ENCODE data around the gene CDKN1C. TPM values are rescaled to one million over a fixed set of nuclear protein-coding genes. Genes with fewer than 3 reads are reported as not detected.
A peak's percentile ranks its signal among the peaks of the same experiment; 100 is the strongest.

CDKN1C gene
- total and polyA plus RNA-seq, 7 experiments from 2014 or later, result 0.35 to 36.0 (median 3.9) TPM

DNA sequence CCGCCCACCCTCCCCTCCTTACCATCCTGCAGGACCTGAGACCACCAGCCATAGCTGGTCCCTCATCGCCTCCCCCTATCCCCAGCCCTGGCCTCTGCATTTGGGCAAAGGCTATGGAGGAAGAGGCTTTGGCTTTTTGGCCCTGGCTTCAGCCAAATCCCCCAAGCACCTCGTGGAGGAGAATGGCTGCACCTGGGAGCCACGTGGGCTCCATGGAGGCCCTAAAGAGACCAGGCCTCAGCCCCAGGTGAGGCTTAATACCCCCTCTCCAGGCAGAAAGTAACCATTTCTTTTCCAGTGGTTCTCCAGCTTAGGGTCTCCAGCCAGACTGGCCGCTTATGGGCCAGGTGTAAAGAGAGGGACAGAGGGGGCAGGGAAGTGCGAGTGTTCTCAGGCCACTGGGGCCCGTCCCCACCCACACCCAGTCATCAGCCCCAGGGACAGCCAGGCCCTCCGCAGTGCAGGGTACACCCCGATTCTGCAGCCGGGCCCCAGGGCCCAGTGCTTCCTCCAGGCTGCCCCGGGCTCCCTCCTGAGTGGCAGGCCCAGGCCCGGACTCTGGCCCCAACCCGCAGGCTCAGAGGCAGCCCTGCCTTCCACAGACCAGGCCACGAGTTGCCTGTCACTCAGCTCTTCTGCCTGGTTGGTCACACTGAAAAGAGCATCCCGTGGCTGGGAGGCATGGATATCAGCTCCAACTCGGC lies 26.4 kb downstream of the CDKN1C start:
- no peak overlapping the region for H3K27ac ChIP-seq (ENCODE audit: low read depth, low read length)
- Mint-ChIP-seq H3K4me1 (peaks cover 0 to 5% (median 0%) of the 10 kb centered on the region in 7 donors), H3K27me3 (peaks cover 15 to 32% (median 28%) of the 10 kb centered on the region in 5 donors), H3K27ac (no peak overlapping the region), H3K9me3 (peaks cover 0 to 5% (median 0%) of the 10 kb centered on the region in 11 donors), H3K4me3 (no peak overlapping the region), H3K36me3 (no peaks in the 10 kb centered on the region)
- no peak overlapping the region for H3K4me3 ChIP-seq (ENCODE audit: low read length)
- H3K36me3 ChIP-seq (ENCODE audit: control insufficient read depth in 2 of 3, insufficient read depth in 3 of 3, low read length in 3 of 3), result no peaks in the 10 kb centered on the region
- ChIA-PET POLR2A (no interaction called here), CTCF (no interaction called here)
- ATAC-seq (no peak), DNase-seq (no peak)
- no peaks in the 10 kb centered on the region for H3K4me1 ChIP-seq (ENCODE audit: control insufficient read depth in 2 of 2, insufficient read depth in 2 of 2, low read length in 2 of 2)
- intact Hi-C loops (cut with micrococcal nuclease), result no loop called here
- H3K27me3 ChIP-seq (ENCODE audit: control insufficient read depth in 2 of 2, insufficient read depth in 2 of 2, low read length in 2 of 2), result no peaks in the 10 kb centered on the region
- H3K9me3 ChIP-seq (ENCODE audit: control insufficient read depth in 2 of 3, low read length in 3 of 3), result no peaks in the 10 kb centered on the region

DNA sequence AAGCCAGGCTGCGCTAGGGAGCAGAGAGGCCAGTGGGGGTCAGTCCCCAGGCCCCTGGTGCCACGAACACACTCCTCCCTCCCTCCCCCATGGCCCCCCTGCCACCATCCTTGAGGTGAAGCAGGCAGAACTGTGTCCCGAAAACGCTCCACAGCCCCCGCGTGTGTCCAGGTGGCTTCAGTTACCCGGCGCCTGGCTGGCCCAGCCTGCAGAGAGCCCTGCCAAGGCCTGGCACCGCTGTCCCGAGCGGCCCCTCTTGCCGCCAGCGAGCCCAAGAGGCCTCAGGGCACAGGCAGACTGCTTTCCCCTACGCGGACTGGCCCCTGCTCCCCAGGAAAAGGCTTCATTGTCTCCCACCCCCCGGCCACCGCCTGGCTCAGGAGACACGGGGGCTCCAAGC lies 27.7 kb downstream of the CDKN1C start:
- Mint-ChIP-seq H3K4me3 (no peak overlapping the region), H3K4me1 (no peaks in the 10 kb centered on the region), H3K36me3 (no peaks in the 10 kb centered on the region), H3K27ac (no peak overlapping the region), H3K9me3 (peaks cover 0 to 2% (median 0%) of the 10 kb centered on the region in 11 donors), H3K27me3 (peaks cover 9 to 23% (median 18%) of the 10 kb centered on the region in 5 donors)
- Histone ChIP-seq H3K4me1 (ENCODE audit: control insufficient read depth in 2 of 2, insufficient read depth in 2 of 2, low read length in 2 of 2) (no peaks in the 10 kb centered on the region), H3K27ac (ENCODE audit: low read depth, low read length) (no peak overlapping the region), H3K4me3 (ENCODE audit: low read length) (no peak overlapping the region), H3K36me3 (ENCODE audit: control insufficient read depth in 2 of 3, insufficient read depth in 3 of 3, low read length in 3 of 3) (no peaks in the 10 kb centered on the region), H3K27me3 (ENCODE audit: control insufficient read depth in 2 of 2, insufficient read depth in 2 of 2, low read length in 2 of 2) (no peaks in the 10 kb centered on the region), H3K9me3 (ENCODE audit: control insufficient read depth in 2 of 3, low read length in 3 of 3) (no peaks in the 10 kb centered on the region)
- DNase-seq (no peak), ATAC-seq (no peak)
- intact Hi-C loops (cut with micrococcal nuclease), result no loop called here
- ChIA-PET POLR2A (no interaction called here), CTCF (no interaction called here)

GRCh38 chr11:2857276-2857675 lies 28.3 kb downstream of the CDKN1C start:
- H3K4me3 Mint-ChIP-seq, result no peak overlapping the region
- no peaks in the 10 kb centered on the region for H3K36me3 ChIP-seq (ENCODE audit: control insufficient read depth in 2 of 3, insufficient read depth in 3 of 3, low read length in 3 of 3)
- H3K27me3 ChIP-seq (ENCODE audit: control insufficient read depth in 2 of 2, insufficient read depth in 2 of 2, low read length in 2 of 2), result no peaks in the 10 kb centered on the region
- intact Hi-C loops (cut with micrococcal nuclease), result no loop called here
- no peaks in the 10 kb centered on the region for H3K36me3 Mint-ChIP-seq
- no peaks in the 10 kb centered on the region for H3K4me1 ChIP-seq (ENCODE audit: control insufficient read depth in 2 of 2, insufficient read depth in 2 of 2, low read length in 2 of 2)
- H3K27me3 Mint-ChIP-seq, result peaks cover 9 to 23% (median 18%) of the 10 kb centered on the region in 5 donors
- H3K4me3 ChIP-seq (ENCODE audit: low read length), result no peak overlapping the region
- no peaks in the 10 kb centered on the region for H3K9me3 ChIP-seq (ENCODE audit: control insufficient read depth in 2 of 3, low read length in 3 of 3)
- H3K27ac ChIP-seq (ENCODE audit: low read depth, low read length), result no peak overlapping the region
- H3K9me3 Mint-ChIP-seq, result peaks cover 0 to 2% (median 0%) of the 10 kb centered on the region in 11 donors
- H3K4me1 Mint-ChIP-seq, result no peaks in the 10 kb centered on the region
- ATAC-seq, result no peak
- ChIA-PET POLR2A (no interaction called here), CTCF (no interaction called here)
- H3K27ac Mint-ChIP-seq, result no peak overlapping the region
- DNase-seq, result no peak

GRCh38 chr11:2855162-2855561 lies 30.4 kb downstream of the CDKN1C start:
- no peak for ATAC-seq
- H3K36me3 ChIP-seq (ENCODE audit: control insufficient read depth in 2 of 3, insufficient read depth in 3 of 3, low read length in 3 of 3), result no peaks in the 10 kb centered on the region
- ChIA-PET POLR2A (no interaction called here), CTCF (no interaction called here)
- Mint-ChIP-seq H3K4me3 (no peak overlapping the region), H3K9me3 (peaks cover 0 to 2% (median 0%) of the 10 kb centered on the region in 11 donors), H3K27ac (no peak overlapping the region), H3K27me3 (peaks cover 0 to 6% (median 4%) of the 10 kb centered on the region in 5 donors), H3K4me1 (peaks cover 0 to 5% (median 0%) of the 10 kb centered on the region in 7 donors), H3K36me3 (no peaks in the 10 kb centered on the region)
- H3K4me1 ChIP-seq (ENCODE audit: control insufficient read depth in 2 of 2, insufficient read depth in 2 of 2, low read length in 2 of 2), result no peaks in the 10 kb centered on the region
- no peaks in the 10 kb centered on the region for H3K9me3 ChIP-seq (ENCODE audit: control insufficient read depth in 2 of 3, low read length in 3 of 3)
- no peak for DNase-seq
- H3K4me3 ChIP-seq (ENCODE audit: low read length), result no peak overlapping the region
- intact Hi-C loops (cut with micrococcal nuclease), result no loop called here
- H3K27me3 ChIP-seq (ENCODE audit: control insufficient read depth in 2 of 2, insufficient read depth in 2 of 2, low read length in 2 of 2), result no peaks in the 10 kb centered on the region
- H3K27ac ChIP-seq (ENCODE audit: low read depth, low read length), result no peak overlapping the region

DNA sequence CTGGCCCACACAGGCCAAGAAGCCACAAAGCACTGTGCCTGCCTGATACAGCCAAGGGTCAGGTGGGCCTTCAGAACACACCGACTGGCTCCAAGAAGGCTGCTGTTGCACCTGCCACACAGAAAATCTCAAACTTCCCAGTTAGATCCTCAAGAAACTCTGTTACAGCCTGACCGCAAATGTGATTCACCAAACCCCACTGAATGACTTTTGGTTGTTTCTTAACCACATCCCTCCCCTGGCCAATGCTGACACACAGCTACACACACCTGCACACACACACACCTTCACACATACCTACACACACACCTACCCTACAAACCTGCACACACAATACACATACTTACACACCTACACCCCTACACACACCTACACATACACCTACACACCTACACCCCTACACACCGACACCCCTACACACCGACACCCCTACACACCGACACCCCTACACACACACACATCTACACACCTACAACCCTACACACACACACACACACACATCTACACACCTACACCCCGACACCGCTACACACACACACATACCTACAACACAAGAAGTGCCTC lies 31.5 kb downstream of the CDKN1C start:
- DNase-seq (no peak), ATAC-seq (no peak)
- ChIA-PET POLR2A (no interaction called here), CTCF (no interaction called here)
- peak overlapping the region in 1 of 10 donors; percentile 3 for H3K4me3 Mint-ChIP-seq
- peaks cover 0 to 2% (median 0%) of the 10 kb centered on the region in 11 donors for H3K9me3 Mint-ChIP-seq
- H3K36me3 Mint-ChIP-seq, result peaks cover 0 to under 1% (median 0%) of the 10 kb centered on the region in 5 donors
- Histone ChIP-seq H3K4me3 (ENCODE audit: low read length) (no peak overlapping the region), H3K36me3 (ENCODE audit: control insufficient read depth in 2 of 3, insufficient read depth in 3 of 3, low read length in 3 of 3) (no peaks in the 10 kb centered on the region), H3K9me3 (ENCODE audit: control insufficient read depth in 2 of 3, low read length in 3 of 3) (no peaks in the 10 kb centered on the region), H3K27ac (ENCODE audit: low read depth, low read length) (no peak overlapping the region), H3K27me3 (ENCODE audit: control insufficient read depth in 2 of 2, insufficient read depth in 2 of 2, low read length in 2 of 2) (no peaks in the 10 kb centered on the region), H3K4me1 (ENCODE audit: control insufficient read depth in 2 of 2, insufficient read depth in 2 of 2, low read length in 2 of 2) (no peaks in the 10 kb centered on the region)
- peak overlapping the region in 1 of 9 donors; percentile 56 for H3K27ac Mint-ChIP-seq
- H3K4me1 Mint-ChIP-seq, result peaks cover 0 to 5% (median 0%) of the 10 kb centered on the region in 7 donors
- intact Hi-C loops (cut with micrococcal nuclease), result no loop called here
- no peaks in the 10 kb centered on the region for H3K27me3 Mint-ChIP-seq

DNA sequence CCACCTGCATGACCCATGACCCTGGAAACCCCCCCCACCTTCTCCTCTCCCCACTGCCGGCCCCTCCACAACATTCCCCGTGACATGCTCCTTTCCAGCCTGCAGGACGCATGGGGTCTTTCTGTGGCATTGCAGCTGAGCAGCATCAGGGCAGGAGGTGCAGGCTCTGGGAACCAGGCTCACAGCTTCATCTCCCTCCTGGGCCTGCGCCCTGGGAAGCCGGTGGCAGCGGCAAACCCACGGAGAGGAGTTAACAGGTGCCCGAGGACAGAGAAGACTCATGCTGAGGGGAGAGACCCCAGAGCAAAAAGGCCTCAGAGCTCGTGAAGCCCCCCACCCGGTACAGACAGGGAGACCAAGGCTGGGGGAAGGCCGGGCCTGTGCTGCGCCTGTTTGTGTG lies 32.2 kb downstream of the CDKN1C start:
- no peak overlapping the region for H3K4me3 ChIP-seq (ENCODE audit: low read length)
- H3K36me3 ChIP-seq (ENCODE audit: control insufficient read depth in 2 of 3, insufficient read depth in 3 of 3, low read length in 3 of 3), result peaks cover 0 to 3% (median 0%) of the 10 kb centered on the region in 3 experiments
- H3K4me3 Mint-ChIP-seq, result no peak overlapping the region
- ATAC-seq (no peak), DNase-seq (no peak)
- ChIA-PET CTCF (interaction anchor here (0.6 kb wide), 1 partner anchor 1522 kb away, joined by 8 read pairs; no protein-coding TSS in a partner anchor), POLR2A (no interaction called here)
- peaks cover 0 to 4% (median 0%) of the 10 kb centered on the region in 5 donors for H3K36me3 Mint-ChIP-seq
- intact Hi-C loops (cut with micrococcal nuclease), result no loop called here
- H3K4me1 ChIP-seq (ENCODE audit: control insufficient read depth in 2 of 2, insufficient read depth in 2 of 2, low read length in 2 of 2), result no peaks in the 10 kb centered on the region
- no peak overlapping the region for H3K27ac ChIP-seq (ENCODE audit: low read depth, low read length)
- peaks cover 0 to 2% (median 0%) of the 10 kb centered on the region in 11 donors for H3K9me3 Mint-ChIP-seq
- no peaks in the 10 kb centered on the region for H3K9me3 ChIP-seq (ENCODE audit: control insufficient read depth in 2 of 3, low read length in 3 of 3)
- H3K27me3 Mint-ChIP-seq, result no peaks in the 10 kb centered on the region
- H3K4me1 Mint-ChIP-seq, result peaks cover 0 to 5% (median 0%) of the 10 kb centered on the region in 7 donors
- no peaks in the 10 kb centered on the region for H3K27me3 ChIP-seq (ENCODE audit: control insufficient read depth in 2 of 2, insufficient read depth in 2 of 2, low read length in 2 of 2)
- H3K27ac Mint-ChIP-seq, result no peak overlapping the region
